Psoas muscle (tissue), 8 donors: Measurements from ENCODE around the gene SPINK2. TPM values are rescaled to one million over a fixed set of nuclear protein-coding genes. Genes with fewer than 3 reads are reported as not detected.

Experiments
- ATAC-seq, 4 donors: fragments of 200-7000 bp; cut with Tn5 transposase; one replicate each; pipeline ENCODE4 v1.9.1; 2020; ENCODE audit warnings: moderate library complexity in 3 of 4, mild to moderate bottlenecking in 2 of 4
- DNase-seq, 2 donors: peaks; one replicate each; pipeline ENCODE4 v3.0.0-alpha.2; 2020
- H3K27ac ChIP-seq: fragments of 200-600 bp; one replicate; pipeline ENCODE4 v1.8.0; 2022
- H3K27me3 ChIP-seq, 3 donors: fragments of 200-600 bp in 1 of 3; one replicate each; pipeline versions ENCODE4 v1.6.1 to v1.8.0; 2013 to 2022; ENCODE audit warnings: low read length in 2 of 3, mild to moderate bottlenecking in 2 of 3, moderate library complexity in 1 of 3; ENCODE audit not compliant: insufficient read depth in 3 of 3
- H3K36me3 ChIP-seq, 2 donors: fragments of 200-600 bp in 1 of 2; one replicate each; pipeline versions ENCODE4 v1.6.1 to v1.8.0; 2013 to 2022; ENCODE audit warnings: low read depth in 1 of 2, mild to moderate bottlenecking in 1 of 2, moderate library complexity in 1 of 2; ENCODE audit not compliant: insufficient read depth in 1 of 2
- H3K4me1 ChIP-seq: fragments of 200-600 bp; one replicate; pipeline ENCODE4 v1.8.0; 2022
- H3K4me3 ChIP-seq: fragments of 200-600 bp; one replicate; pipeline ENCODE4 v1.8.0; 2022; ENCODE audit warnings: mild to moderate bottlenecking
- H3K9me3 ChIP-seq: fragments of 200-600 bp; one replicate; pipeline ENCODE4 v1.8.0; 2022
- CTCF ChIP-seq: fragments of 200-600 bp; IDR thresholded peaks from one replicate; pipeline ENCODE4 v1.8.0; 2022; ENCODE audit warnings: antibody characterized with exemption
- WGBS, 3 donors: extraction: QIAGEN DNeasy Blood & Tissue Kit; methylation state at CpG; one replicate each; pipeline versions ENCODE4 v1.1.6 to v1.1.7; 2013; 5-methylcytosine and 5-hydroxymethylcytosine counted together
- intact Hi-C, 2 donors: fragments of 100-400 bp; cut with DNase I; formaldehyde crosslinking; loops; one replicate each; pipeline versions ENCODE4 v1.11.0 to v1.14.2; 2022
- polyA plus RNA-seq, 3 donors: library from polyadenylated mRNA; stranded (reverse); fragments of 200-250 nt; gene quantifications; one replicate each; pipeline ENCODE4 v1.2.3, GENCODE V29; 2013
- total RNA-seq, 4 donors: library from RNA; stranded (reverse); fragmentation: NEBNext Ultra II Directional in 2 of 4; extraction: Animal tissue kit (Norgen Biotek cat#: 25700) in 2 of 4; gene quantifications; one replicate each; pipeline versions ENCODE4 v1.2.1 to v1.2.4, GENCODE V29; 2021 to 2023
- donor health status: healthy with polysubstance abuse.
- donor health status: DM: no; HTN: no; CAD: no; lungs with moderate emphysema.
- donor health status: Bipolar disorder and iron deficiency.
- donor health status: healthy.
- donor health status: DM: yes; HTN: yes; CAD: no.
- donor health status: DM: no; HTN: no; CAD: no.
- donor health status: DM: no; HTN: no; CAD: no.
- donor health status: DM: yes; HTN: yes; CAD: no.

The SPINK2 gene
- total and polyA plus RNA-seq, 7 donors, result 0.09 to 0.44 (median 0.37) TPM; not detected in 4

- H3K36me3 ChIP-seq, result no peaks in the 10 kb centered on the region
- no peaks in the 10 kb centered on the region for H3K4me1 ChIP-seq
- H3K4me3 ChIP-seq, result no peak overlapping the region
- DNase-seq (no peak), ATAC-seq (no peak)
- no peaks in the 10 kb centered on the region for H3K9me3 ChIP-seq
- WGBS, 3 donors, result 82 to 97% (median 88%) methylated on average over 3 of the region's 3 CpGs
- no peaks in the 10 kb centered on the region for H3K27me3 ChIP-seq
- intact Hi-C loops, result no loop called here
- TF ChIP-seq CTCF, result no peak
- H3K27ac ChIP-seq, result no peak overlapping the region
These were observed 39.3 kb upstream of the SPINK2 start for GRCh38 chr4:56860781-56861180.

DNA sequence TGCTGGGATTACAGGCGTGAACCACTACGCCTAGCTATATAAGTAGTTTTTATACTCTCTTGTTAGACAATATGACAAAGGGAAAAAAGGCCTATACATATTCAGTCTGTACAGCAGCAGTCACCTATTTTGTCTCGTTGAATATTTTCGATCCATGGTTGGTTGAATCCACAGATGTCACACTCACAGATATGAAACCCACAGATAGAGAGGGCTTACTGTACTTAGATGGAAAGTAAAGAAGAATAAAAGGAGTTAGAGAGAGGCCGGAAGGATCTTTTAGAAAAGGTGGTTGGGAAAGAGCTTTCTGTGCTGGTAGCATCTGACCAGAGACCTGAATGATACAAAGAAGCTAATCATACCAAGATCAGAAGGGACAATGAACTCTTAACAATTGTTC lies 38.3 kb upstream of the SPINK2 start:
- ATAC-seq (no peak), DNase-seq (no peak)
- no peak for TF ChIP-seq CTCF
- H3K27me3 ChIP-seq, result no peaks in the 10 kb centered on the region
- no peak overlapping the region for H3K27ac ChIP-seq
- 78 to 96% (median 95%) methylated on average over 5 of the region's 5 CpGs for WGBS, 3 donors
- no peaks in the 10 kb centered on the region for H3K9me3 ChIP-seq
- intact Hi-C loops, result no loop called here
- no peaks in the 10 kb centered on the region for H3K36me3 ChIP-seq
- no peak overlapping the region for H3K4me3 ChIP-seq
- H3K4me1 ChIP-seq, result no peaks in the 10 kb centered on the region

DNA sequence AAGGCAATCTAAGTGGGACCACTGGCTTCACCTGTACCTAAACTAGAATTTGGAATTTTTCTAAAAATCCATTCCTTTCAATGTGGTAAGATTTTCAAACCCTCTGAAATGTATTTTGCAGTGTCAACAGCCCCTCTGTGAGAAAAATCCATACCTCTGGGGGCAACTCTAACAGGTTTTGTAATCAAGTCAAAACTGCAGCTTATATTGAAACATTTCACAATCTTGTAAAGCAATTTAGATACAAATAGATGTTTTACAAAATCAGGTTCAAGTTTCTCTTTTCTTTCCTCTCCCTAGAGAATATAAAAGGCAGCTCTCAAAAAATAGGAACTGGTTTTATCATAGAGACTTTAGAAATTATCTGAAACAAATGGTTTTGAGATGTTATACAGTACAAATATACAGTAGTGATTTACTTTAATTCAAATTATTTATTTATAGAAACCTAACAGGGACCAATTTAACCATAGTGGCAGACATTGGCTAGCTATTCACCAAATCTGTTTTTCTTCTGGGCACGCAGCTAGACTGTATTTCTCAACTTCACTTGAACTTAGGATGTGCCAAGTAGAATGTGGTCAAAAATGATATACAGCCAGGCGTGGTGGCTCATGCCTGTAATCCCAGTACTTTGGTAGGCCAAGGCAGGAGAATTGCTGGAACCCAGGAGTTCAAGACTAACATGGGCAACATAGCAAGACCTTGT lies 36.3 kb upstream of the SPINK2 start:
- peak in 1 of 4 donors; percentile 49 for ATAC-seq

DNA sequence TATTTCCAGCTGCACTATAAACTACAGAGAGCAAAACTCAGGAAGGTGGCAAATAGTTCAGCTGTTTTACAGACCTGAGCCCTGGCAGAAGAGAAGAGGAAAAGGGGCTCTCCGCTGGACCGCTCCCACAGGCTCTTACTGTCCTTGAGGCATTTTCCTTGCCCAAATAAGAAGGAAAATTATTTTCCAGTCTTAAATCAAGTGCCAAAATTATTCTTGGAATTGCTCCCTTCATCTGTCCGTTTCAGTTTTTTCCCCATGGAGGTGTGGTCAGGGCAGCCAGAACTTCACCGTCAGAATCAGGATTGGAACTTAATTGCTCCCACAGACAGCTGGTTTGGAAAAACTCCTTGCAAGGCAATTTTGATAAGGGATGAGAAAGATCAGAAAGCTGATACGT lies 35.2 kb upstream of the SPINK2 start:
- Histone ChIP-seq H3K27me3 (no peaks in the 10 kb centered on the region), H3K36me3 (no peaks in the 10 kb centered on the region), H3K9me3 (no peaks in the 10 kb centered on the region), H3K27ac (no peak overlapping the region), H3K4me3 (no peak overlapping the region), H3K4me1 (no peaks in the 10 kb centered on the region)
- WGBS, 3 donors, result 27 to 37% (median 29%) methylated on average over 5 of the region's 5 CpGs
- intact Hi-C loops, result no loop called here
- ATAC-seq, result no peak
- DNase-seq, result no peak
- TF ChIP-seq CTCF, result no peak

More for the DNA sequence above, 36.3 kb upstream of the SPINK2 start:
- H3K27ac ChIP-seq, result no peak overlapping the region
- no peak overlapping the region for H3K4me3 ChIP-seq
- no peaks in the 10 kb centered on the region for H3K27me3 ChIP-seq
- no peaks in the 10 kb centered on the region for H3K9me3 ChIP-seq
- no peaks in the 10 kb centered on the region for H3K36me3 ChIP-seq
- 23 to 51% (median 33%) methylated on average over 2 of the region's 2 CpGs for WGBS, 3 donors
- H3K4me1 ChIP-seq, result no peaks in the 10 kb centered on the region
- TF ChIP-seq CTCF, result no peak
- no peak for DNase-seq
- intact Hi-C loops, result no loop called here

DNA sequence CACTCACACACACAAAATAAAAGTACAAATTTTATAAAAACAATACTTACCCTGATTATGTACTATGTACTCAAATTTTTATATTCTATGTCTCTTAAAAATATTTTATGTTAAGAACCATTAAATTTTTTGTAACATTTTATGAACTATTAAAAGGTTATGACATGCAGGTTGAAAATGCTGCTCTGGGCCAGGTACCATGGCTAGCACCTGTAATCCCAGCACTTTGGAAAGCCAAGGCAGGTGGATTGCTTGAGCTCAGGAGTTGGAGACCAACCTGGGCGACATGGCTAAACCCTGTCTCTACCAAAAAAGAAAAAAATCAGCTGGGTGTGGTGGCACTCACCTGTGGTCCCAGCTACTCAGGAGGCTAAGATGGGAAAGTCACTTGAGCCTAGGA lies 29.4 kb upstream of the SPINK2 start:
- Histone ChIP-seq H3K9me3 (no peaks in the 10 kb centered on the region), H3K36me3 (no peaks in the 10 kb centered on the region), H3K27me3 (no peaks in the 10 kb centered on the region), H3K4me3 (no peak overlapping the region), H3K4me1 (no peaks in the 10 kb centered on the region), H3K27ac (no peak overlapping the region)
- ATAC-seq, result no peak
- intact Hi-C loops, result no loop called here
- DNase-seq, result no peak
- 0 to 83% (median 42%) methylated on average over 1 of the region's 1 CpG for WGBS, 3 donors
- TF ChIP-seq CTCF, result no peak
